Measurements from ENCODE around the gene ACCS.

Gene ACCS

DNA sequence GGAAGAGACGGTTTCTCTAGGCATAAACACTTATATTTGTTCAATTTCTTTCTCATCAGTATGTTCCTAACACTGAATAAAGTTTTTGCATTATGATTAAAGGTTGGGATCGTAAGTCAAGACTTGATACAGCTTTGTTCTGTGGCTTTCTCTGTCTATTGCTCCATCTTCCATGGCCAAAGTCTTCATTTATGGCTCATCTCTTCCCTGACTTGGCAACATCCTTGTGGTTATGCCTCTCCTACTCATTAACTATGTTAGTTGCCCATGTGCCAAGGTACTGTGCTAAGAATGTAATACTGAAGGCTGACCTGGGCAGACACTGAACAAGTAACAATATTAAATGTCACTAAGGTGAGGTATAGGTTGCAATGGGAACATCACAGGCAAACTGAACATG lies 19.9 kb upstream of the ACCS start:
- DNase-seq (ENCODE audit: extremely low read depth, low read depth) = no peak
- TF ChIP-seq, protein P1, sequence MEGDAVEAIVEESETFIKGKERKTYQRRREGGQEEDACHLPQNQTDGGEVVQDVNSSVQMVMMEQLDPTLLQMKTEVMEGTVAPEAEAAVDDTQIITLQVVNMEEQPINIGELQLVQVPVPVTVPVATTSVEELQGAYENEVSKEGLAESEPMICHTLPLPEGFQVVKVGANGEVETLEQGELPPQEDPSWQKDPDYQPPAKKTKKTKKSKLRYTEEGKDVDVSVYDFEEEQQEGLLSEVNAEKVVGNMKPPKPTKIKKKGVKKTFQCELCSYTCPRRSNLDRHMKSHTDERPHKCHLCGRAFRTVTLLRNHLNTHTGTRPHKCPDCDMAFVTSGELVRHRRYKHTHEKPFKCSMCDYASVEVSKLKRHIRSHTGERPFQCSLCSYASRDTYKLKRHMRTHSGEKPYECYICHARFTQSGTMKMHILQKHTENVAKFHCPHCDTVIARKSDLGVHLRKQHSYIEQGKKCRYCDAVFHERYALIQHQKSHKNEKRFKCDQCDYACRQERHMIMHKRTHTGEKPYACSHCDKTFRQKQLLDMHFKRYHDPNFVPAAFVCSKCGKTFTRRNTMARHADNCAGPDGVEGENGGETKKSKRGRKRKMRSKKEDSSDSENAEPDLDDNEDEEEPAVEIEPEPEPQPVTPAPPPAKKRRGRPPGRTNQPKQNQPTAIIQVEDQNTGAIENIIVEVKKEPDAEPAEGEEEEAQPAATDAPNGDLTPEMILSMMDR (IDR thresholded peaks at IDR 0.05; ENCODE audit: low read depth, low read length) = no peak

DNA sequence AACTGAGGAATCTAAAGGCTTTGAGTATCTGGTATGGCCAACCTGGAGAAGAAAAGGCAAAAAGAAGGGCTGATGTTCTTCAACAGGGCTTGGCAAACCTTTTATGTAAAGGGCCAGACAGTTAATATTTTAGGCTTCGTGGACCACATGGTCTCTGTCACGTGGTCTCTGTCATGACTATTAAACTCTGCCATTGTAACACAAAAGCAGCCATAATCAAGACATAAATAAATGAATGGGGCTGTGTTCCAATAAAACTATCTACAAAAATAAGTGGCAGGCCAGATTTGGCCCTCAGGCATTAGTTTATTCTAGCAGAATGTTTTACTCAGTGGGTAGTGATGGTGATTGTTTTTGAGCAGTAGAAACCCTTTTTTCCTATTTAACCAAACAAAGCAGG lies 18.8 kb upstream of the ACCS start:
- DNase-seq (ENCODE audit: extremely low read depth, low read depth) = no peak
- TF ChIP-seq, protein P1 (IDR thresholded peaks at IDR 0.05; ENCODE audit: low read depth, low read length) = no peak

DNA sequence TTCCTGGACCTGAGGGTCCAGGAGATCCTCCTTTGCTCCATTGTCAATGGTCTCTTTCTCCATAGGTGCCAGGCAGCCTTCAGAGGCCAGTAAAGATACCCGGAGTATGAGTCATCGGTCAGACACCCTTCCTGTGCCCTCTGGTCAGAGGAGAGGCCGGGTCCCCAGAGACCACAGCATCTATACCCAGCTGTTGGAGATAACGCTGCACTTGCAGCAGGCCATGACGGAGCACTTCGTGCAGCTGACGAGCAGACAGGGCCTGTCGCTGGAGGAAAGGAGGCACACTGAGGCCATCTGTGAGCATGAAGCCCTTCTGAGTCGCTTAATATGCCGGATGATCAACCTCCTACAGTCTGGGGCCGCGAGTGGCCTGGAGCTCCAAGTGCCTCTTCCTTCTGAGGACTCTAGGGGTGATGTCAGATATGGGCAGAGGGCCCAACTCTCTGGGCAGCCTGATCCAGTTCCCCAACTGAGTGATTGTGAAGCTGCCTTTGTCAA lies 18.1 kb upstream of the ACCS start, which contains the start of gene ACCSL:
ACCSL (plus strand) TSS at position 51 of the 501 bp plus-strand sequence; CDS start at position 107, 56 bp downstream.
- TF ChIP-seq, protein P1 (IDR thresholded peaks at IDR 0.05; ENCODE audit: low read depth, low read length) = no peak
- DNase-seq (ENCODE audit: extremely low read depth, low read depth) = no peak

DNA sequence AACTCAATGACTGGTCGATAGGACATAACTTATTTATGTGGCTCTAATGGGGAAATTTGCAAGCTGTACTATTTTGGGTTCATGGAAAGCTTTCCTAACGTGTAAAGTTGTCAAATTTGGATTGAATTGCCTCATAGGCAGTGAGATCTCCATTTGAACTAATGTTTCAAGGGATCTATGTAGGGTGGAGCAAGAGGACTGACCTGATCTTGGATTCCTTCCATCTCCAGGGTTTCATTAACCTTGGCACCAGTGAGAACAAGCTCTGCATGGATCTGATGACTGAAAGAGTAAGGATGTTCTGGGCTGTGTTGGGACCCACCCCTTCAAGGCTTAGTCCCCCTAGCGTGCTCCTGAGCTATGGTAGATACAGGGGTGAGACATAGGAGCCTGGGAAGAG lies 16.2 kb upstream of the ACCS start:
- DNase-seq (ENCODE audit: extremely low read depth, low read depth) = no peak
- TF ChIP-seq, protein P1 (IDR thresholded peaks at IDR 0.05; ENCODE audit: low read depth, low read length) = no peak

DNA sequence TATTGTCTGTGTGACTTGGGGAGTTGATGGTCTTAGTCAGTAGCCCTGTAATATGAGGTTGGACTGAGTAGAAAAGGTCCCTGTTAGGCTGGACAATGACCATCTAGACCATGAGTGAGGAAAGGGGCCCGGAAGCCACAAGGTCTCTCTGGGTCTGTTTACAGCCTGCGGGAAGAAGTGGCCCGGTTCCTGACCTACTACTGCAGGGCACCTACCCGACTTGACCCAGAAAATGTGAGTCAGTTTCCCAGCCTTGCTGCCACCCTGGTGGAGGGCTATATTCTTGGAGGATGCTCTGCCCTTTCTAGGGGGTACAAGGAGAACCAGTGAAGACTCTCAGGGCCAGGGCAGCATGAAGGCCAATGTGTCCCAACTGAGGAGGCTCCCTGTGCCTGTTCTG lies 14.9 kb upstream of the ACCS start:
- DNase-seq (ENCODE audit: extremely low read depth, low read depth) = no peak
- TF ChIP-seq, protein P1 (IDR thresholded peaks at IDR 0.05; ENCODE audit: low read depth, low read length) = no peak

DNA sequence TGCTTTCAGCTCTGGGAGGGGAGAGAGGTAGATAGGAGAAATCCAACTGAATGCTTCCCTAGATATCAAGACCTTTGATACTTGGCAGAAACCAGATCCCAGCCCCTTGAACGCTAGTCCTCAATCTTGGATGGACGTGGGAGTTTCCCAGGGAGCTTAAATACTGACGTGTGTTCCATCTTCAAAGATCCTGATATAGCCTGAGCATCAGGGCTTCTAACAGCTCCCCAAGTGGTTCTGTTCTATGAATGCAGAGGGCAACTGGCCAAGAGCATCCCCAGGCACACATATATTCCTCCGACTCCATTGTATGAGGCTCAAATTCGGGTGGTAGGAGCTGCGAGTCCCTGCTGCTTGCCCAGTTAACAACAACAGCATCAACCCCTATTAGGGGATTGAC lies 8.7 kb upstream of the ACCS start:
- TF ChIP-seq, protein P1 (IDR thresholded peaks at IDR 0.05; ENCODE audit: low read depth, low read length) = no peak
- no peak for DNase-seq (ENCODE audit: extremely low read depth, low read depth)

DNA sequence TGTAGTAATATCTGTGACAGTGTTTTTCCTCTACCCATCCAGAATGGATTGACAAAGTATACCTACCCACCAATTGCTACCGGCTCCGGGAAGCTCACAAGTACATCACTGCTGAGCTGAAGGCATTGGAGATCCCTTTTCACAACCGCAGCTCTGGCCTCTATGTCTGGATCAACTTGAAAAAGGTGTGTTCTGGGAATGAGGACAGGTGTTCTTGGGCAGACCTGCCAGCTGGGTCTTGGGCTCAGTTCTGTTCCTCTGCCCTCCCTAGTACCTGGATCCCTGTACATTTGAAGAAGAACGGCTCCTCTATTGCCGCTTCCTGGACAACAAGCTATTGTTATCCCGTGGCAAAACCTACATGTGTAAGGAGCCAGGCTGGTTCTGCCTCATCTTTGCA lies 7.8 kb upstream of the ACCS start:
- TF ChIP-seq, protein P1 (IDR thresholded peaks at IDR 0.05; ENCODE audit: low read depth, low read length) = no peak
- DNase-seq (ENCODE audit: extremely low read depth, low read depth) = no peak
